ENCODE results near the gene ASB8.
A peak's percentile ranks its signal among the peaks of the same experiment; 100 is the strongest.

ASB8 gene, protein sequence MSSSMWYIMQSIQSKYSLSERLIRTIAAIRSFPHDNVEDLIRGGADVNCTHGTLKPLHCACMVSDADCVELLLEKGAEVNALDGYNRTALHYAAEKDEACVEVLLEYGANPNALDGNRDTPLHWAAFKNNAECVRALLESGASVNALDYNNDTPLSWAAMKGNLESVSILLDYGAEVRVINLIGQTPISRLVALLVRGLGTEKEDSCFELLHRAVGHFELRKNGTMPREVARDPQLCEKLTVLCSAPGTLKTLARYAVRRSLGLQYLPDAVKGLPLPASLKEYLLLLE

DNA sequence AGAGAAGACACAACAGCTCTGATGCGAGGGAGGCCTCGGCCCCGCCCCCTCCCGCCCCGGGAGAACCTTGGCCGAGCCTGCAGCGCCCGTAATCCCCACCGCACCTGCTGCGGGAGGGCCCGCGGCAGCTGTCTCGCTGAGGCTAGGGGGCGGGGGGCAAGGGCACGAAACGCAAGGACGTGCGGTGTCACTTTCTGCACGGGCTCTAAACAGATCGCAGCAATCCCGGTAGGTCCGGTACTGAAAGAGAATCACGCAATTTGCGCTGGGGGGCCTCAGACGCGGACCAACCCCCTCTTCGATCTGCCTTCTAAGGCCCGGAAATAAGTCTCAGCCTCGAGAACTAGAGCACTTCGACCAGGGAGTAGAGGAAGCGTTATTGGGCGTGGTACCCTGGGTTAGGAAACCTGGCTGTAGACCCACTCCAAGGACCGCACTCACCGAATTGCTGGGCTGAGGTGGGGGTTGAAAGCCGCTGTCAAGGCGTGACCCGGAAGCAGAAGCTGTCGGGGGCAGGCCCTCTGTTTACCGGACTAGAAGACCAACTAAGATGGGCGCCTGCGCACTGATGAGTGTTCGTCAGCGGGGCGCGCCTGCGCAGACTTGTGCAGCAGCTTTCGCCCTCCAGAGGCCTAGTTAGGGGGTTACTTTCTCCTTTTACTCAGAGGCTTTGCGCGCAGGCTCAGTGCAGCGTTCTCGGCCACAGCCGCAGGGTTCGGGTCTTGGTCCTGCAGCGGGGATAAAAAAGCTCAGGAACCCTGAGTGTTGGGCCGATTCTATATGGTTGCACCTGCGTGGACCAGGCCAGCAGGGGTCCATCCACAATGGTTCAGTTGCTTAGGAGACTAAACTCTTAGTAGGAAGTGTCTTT lies at the start of gene ASB8:
TSS of gene ASB8 (minus strand) at position 498 of the 871 bp plus-strand sequence. CDS start 4,019 bp downstream, outside the sequence.
- no peak for TF ChIP-seq CEBPB (IDR thresholded peaks at IDR 0.05)
- peak; percentile 37; the same call in 1 of the 2 replicates for TF ChIP-seq CREB1 (IDR thresholded peaks at IDR 0.05; ENCODE audit: low read depth)
- TF ChIP-seq NFIC (IDR thresholded peaks at IDR 0.05): peak; percentile 31; the same call in 1 of the 2 replicates
- peak; percentile 12; the same call in 1 of the 2 replicates for TF ChIP-seq TEAD4 (IDR thresholded peaks at IDR 0.05)
- TF ChIP-seq EP300 (IDR thresholded peaks at IDR 0.05; ENCODE audit: borderline replicate concordance): no peak; the same call in 1 of the 2 replicates
- TF ChIP-seq FOXM1 (IDR thresholded peaks at IDR 0.05; ENCODE audit: borderline replicate concordance, low read depth): no peak
- TF ChIP-seq TAF1 (IDR thresholded peaks at IDR 0.05; ENCODE audit: low read depth): peak; percentile 79; the same call in 1 of the 2 replicates
- TF ChIP-seq ZBTB7A (IDR thresholded peaks at IDR 0.05; ENCODE audit: low read depth): peak; percentile 58
- TF ChIP-seq, protein P1, sequence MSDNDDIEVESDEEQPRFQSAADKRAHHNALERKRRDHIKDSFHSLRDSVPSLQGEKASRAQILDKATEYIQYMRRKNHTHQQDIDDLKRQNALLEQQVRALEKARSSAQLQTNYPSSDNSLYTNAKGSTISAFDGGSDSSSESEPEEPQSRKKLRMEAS (IDR thresholded peaks at IDR 0.05): peak; percentile 79
- peak; percentile 85 for TF ChIP-seq TCF12 (IDR thresholded peaks at IDR 0.05; ENCODE audit: low read depth)
- TF ChIP-seq, protein P2, sequence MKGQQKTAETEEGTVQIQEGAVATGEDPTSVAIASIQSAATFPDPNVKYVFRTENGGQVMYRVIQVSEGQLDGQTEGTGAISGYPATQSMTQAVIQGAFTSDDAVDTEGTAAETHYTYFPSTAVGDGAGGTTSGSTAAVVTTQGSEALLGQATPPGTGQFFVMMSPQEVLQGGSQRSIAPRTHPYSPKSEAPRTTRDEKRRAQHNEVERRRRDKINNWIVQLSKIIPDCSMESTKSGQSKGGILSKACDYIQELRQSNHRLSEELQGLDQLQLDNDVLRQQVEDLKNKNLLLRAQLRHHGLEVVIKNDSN (IDR thresholded peaks at IDR 0.05): peak; percentile 9; the same call in 1 of the 2 replicates
- TF ChIP-seq YY1 (IDR thresholded peaks at IDR 0.05; ENCODE audit: low read depth): 0 out of 2 replicates have a peak, but pooled peaks have one; percentile 12

DNA sequence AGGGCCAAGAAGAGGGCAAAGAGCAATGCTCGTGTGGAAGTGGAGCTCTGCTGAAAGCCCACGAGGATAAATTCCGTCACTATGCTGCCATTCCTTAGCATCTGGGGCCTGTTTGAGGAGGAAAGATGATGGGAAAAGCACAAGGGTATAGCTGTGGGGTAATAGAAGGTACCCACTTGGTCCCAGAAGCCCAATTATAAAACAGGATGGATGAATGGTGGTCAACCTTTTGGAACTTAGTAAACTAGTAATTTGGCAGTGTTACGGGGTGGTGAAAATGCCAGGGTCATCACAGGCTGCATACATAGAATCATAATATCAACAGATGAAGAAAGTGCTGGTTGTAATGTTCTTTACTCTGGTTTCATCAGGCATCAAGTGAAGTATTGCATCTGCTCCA lies 45.9 kb upstream of the ASB8 start, which contains the start of gene OR10AD1:
TSS of gene OR10AD1 (minus strand) at position 101 of the 400 bp plus-strand sequence. CDS start at position 101, 0 bp downstream.
- TF ChIP-seq EP300 (IDR thresholded peaks at IDR 0.05; ENCODE audit: borderline replicate concordance): no peak
- TF ChIP-seq NFIC (IDR thresholded peaks at IDR 0.05): no peak

DNA sequence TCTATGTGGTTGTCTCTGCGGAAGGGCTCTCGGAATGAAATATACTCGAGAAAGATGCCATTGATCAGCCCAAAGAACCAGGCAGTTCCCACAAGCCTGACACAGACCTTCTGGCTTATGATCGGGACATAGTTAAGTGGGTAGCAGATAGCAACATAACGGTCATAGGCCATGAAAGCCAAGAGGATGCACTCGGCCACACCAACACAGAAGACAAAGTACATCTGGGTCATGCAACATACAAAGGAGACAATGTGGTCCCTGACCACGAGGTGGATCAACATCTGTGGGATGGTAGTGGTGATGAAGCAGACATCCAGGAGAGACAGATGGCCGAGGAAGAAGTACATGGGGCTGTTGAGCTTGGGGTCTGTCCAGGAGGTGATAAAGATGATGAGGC lies 45.5 kb upstream of the ASB8 start:
- no peak for TF ChIP-seq RAD21 (IDR thresholded peaks at IDR 0.05; ENCODE audit: low read depth)
- TF ChIP-seq, protein P1 (IDR thresholded peaks at IDR 0.05): no peak
- TF ChIP-seq CEBPB (IDR thresholded peaks at IDR 0.05): no peak
- no peak for TF ChIP-seq CREB1 (IDR thresholded peaks at IDR 0.05; ENCODE audit: low read depth)
- TF ChIP-seq EP300 (IDR thresholded peaks at IDR 0.05; ENCODE audit: borderline replicate concordance): no peak
- no peak for TF ChIP-seq FOXM1 (IDR thresholded peaks at IDR 0.05; ENCODE audit: borderline replicate concordance, low read depth)
- no peak for TF ChIP-seq YY1 (IDR thresholded peaks at IDR 0.05; ENCODE audit: low read depth)
- TF ChIP-seq ZBTB7A (IDR thresholded peaks at IDR 0.05; ENCODE audit: low read depth): no peak
- no peak for TF ChIP-seq TCF12 (IDR thresholded peaks at IDR 0.05; ENCODE audit: low read depth)
- no peak for TF ChIP-seq TEAD4 (IDR thresholded peaks at IDR 0.05)
- no peak for TF ChIP-seq TAF1 (IDR thresholded peaks at IDR 0.05; ENCODE audit: low read depth)
- TF ChIP-seq, protein P3, sequence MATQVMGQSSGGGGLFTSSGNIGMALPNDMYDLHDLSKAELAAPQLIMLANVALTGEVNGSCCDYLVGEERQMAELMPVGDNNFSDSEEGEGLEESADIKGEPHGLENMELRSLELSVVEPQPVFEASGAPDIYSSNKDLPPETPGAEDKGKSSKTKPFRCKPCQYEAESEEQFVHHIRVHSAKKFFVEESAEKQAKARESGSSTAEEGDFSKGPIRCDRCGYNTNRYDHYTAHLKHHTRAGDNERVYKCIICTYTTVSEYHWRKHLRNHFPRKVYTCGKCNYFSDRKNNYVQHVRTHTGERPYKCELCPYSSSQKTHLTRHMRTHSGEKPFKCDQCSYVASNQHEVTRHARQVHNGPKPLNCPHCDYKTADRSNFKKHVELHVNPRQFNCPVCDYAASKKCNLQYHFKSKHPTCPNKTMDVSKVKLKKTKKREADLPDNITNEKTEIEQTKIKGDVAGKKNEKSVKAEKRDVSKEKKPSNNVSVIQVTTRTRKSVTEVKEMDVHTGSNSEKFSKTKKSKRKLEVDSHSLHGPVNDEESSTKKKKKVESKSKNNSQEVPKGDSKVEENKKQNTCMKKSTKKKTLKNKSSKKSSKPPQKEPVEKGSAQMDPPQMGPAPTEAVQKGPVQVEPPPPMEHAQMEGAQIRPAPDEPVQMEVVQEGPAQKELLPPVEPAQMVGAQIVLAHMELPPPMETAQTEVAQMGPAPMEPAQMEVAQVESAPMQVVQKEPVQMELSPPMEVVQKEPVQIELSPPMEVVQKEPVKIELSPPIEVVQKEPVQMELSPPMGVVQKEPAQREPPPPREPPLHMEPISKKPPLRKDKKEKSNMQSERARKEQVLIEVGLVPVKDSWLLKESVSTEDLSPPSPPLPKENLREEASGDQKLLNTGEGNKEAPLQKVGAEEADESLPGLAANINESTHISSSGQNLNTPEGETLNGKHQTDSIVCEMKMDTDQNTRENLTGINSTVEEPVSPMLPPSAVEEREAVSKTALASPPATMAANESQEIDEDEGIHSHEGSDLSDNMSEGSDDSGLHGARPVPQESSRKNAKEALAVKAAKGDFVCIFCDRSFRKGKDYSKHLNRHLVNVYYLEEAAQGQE (IDR thresholded peaks at IDR 0.05; ENCODE audit: low read depth): no peak
- no peak for TF ChIP-seq NFIC (IDR thresholded peaks at IDR 0.05)

DNA sequence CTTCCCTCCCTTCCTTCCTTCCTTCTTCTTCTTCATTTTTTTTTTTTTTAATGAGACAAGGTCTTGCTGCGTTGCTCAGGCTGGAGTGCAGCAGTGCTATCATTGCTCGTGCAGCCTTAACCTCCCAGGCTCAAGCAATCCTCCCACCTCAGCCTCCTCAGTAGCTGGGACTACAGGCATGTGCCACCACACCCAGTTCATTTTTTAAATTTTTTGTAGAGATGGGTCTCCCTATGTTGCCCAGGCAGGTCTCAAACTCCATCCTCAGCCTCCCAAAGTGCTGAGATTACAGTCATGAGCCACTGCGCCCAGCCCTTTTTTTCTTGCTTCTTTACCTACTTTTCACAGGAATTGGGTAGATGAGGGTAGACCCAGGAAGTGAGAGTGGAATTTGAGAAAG lies 44.2 kb upstream of the ASB8 start:
- TF ChIP-seq NFIC (IDR thresholded peaks at IDR 0.05): no peak
- no peak for TF ChIP-seq CREB1 (IDR thresholded peaks at IDR 0.05; ENCODE audit: low read depth)
- TF ChIP-seq, protein P1 (IDR thresholded peaks at IDR 0.05): no peak
- no peak for TF ChIP-seq RAD21 (IDR thresholded peaks at IDR 0.05; ENCODE audit: low read depth)
- TF ChIP-seq, protein P3 (IDR thresholded peaks at IDR 0.05; ENCODE audit: low read depth): no peak
- TF ChIP-seq TAF1 (IDR thresholded peaks at IDR 0.05; ENCODE audit: low read depth): no peak
- no peak for TF ChIP-seq FOXM1 (IDR thresholded peaks at IDR 0.05; ENCODE audit: borderline replicate concordance, low read depth)
- TF ChIP-seq EP300 (IDR thresholded peaks at IDR 0.05; ENCODE audit: borderline replicate concordance): no peak
- TF ChIP-seq EGR1 (IDR thresholded peaks at IDR 0.05): no peak
- TF ChIP-seq CEBPB (IDR thresholded peaks at IDR 0.05): no peak
- TF ChIP-seq, protein P2 (IDR thresholded peaks at IDR 0.05): no peak
- no peak for TF ChIP-seq TEAD4 (IDR thresholded peaks at IDR 0.05)
- no peak for TF ChIP-seq TCF12 (IDR thresholded peaks at IDR 0.05; ENCODE audit: low read depth)
- no peak for TF ChIP-seq ZBTB7A (IDR thresholded peaks at IDR 0.05; ENCODE audit: low read depth)
- TF ChIP-seq YY1 (IDR thresholded peaks at IDR 0.05; ENCODE audit: low read depth): no peak

Measured in Ishikawa (cell line).